HFFc6 (cell line): ENCODE results near the gene CDKN1C. TPM values are rescaled to one million over a fixed set of nuclear protein-coding genes. Genes with fewer than 3 reads are reported as not detected.
A peak's percentile ranks its signal among the peaks of the same experiment; 100 is the strongest.
"Not testable (repeated sequence)": the region's sequence is repeated elsewhere in the genome, so short reads cannot be mapped to it uniquely, and the experiment has no call there.

Source experiments
- DNase-seq: peaks from one replicate; pipeline ENCODE4 v3.0.0-alpha.2; 2018
- H3K27ac Mint-ChIP-seq: 2 replicates; pipeline ENCODE4 v1.8.0; 2020; ENCODE audit warnings: mild to moderate bottlenecking, mixed read lengths
- H3K27me3 Mint-ChIP-seq: 2 replicates; pipeline ENCODE4 v1.8.0; 2021; ENCODE audit warnings: mild to moderate bottlenecking, moderate library complexity, mixed read lengths; ENCODE audit not compliant: insufficient read depth
- H3K36me3 Mint-ChIP-seq: 2 replicates; pipeline ENCODE4 v1.8.0; 2021; ENCODE audit warnings: low read depth, mixed read lengths
- H3K4me1 Mint-ChIP-seq: 2 replicates; pipeline ENCODE4 v1.8.0; 2020; ENCODE audit warnings: low read depth, mixed read lengths
- H3K4me3 Mint-ChIP-seq: 2 replicates; pipeline ENCODE4 v1.8.0; 2020; ENCODE audit warnings: mild to moderate bottlenecking, moderate library complexity, mixed read lengths
- H3K9me3 Mint-ChIP-seq: 2 replicates; pipeline ENCODE4 v1.8.0; 2020; ENCODE audit warnings: mild to moderate bottlenecking, mixed read lengths
- total RNA-seq, 6 experiments: library from RNA; stranded (reverse); fragmentation: NEBNext Ultra II Directional; extraction: Animal tissue kit (Norgen Biotek cat#: 25700); gene quantifications; 2 replicates in 1 of 6; 3 replicates in 5 of 6; pipeline ENCODE4 v1.2.3, GENCODE V29; 2021
- TF ChIP-seq, protein P1 (sequence below): fragments of 200-600 bp; sonication (generic); IDR thresholded peaks from 2 replicates; pipeline ENCODE4 v1.5.0; 2021; ENCODE audit warnings: antibody characterized with exemption, mild to moderate bottlenecking

Gene CDKN1C
- total RNA-seq, 6 experiments from 2014 or later, result 0.17 to 0.24 TPM; not detected in 4

GRCh38 chr11:2909133-2909902 lies 23.7 kb upstream of the CDKN1C start:
- H3K27me3 Mint-ChIP-seq, result no peaks in the 10 kb centered on the region; the same call in none of the 2 replicates
- H3K36me3 Mint-ChIP-seq, result peaks cover 29% of the 10 kb centered on the region
- no peak overlapping the region for H3K27ac Mint-ChIP-seq
- TF ChIP-seq, protein P1, sequence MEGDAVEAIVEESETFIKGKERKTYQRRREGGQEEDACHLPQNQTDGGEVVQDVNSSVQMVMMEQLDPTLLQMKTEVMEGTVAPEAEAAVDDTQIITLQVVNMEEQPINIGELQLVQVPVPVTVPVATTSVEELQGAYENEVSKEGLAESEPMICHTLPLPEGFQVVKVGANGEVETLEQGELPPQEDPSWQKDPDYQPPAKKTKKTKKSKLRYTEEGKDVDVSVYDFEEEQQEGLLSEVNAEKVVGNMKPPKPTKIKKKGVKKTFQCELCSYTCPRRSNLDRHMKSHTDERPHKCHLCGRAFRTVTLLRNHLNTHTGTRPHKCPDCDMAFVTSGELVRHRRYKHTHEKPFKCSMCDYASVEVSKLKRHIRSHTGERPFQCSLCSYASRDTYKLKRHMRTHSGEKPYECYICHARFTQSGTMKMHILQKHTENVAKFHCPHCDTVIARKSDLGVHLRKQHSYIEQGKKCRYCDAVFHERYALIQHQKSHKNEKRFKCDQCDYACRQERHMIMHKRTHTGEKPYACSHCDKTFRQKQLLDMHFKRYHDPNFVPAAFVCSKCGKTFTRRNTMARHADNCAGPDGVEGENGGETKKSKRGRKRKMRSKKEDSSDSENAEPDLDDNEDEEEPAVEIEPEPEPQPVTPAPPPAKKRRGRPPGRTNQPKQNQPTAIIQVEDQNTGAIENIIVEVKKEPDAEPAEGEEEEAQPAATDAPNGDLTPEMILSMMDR, result no peak
- no peak overlapping the region for H3K4me3 Mint-ChIP-seq
- peaks cover 14% of the 10 kb centered on the region for H3K4me1 Mint-ChIP-seq
- no peak for DNase-seq
- H3K9me3 Mint-ChIP-seq, result peaks cover 11% of the 10 kb centered on the region; the same call in 1 of the 2 replicates

DNA sequence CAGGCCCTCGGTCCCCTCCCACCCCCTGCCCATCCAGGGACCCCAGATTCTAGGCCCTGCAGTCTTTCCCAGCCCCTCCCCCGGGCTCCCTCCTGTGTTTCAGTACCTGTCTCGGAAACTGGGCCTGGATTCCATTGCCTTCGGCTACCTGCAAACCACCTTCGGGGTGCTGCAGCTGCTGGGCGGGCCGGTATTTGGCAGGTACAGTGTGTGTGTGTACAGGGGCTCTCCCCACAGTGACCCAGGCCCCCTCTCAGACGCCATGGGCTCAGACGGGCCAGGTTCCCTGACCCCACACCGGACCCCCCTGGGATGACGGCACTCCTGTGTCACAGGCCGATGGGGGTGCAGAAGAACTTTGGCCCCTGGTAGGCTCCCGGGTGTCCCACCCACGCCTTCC lies 22.6 kb upstream of the CDKN1C start:
- Mint-ChIP-seq H3K27ac (no peak overlapping the region), H3K4me3 (no peak overlapping the region)
- TF ChIP-seq, protein P1, result no peak

DNA sequence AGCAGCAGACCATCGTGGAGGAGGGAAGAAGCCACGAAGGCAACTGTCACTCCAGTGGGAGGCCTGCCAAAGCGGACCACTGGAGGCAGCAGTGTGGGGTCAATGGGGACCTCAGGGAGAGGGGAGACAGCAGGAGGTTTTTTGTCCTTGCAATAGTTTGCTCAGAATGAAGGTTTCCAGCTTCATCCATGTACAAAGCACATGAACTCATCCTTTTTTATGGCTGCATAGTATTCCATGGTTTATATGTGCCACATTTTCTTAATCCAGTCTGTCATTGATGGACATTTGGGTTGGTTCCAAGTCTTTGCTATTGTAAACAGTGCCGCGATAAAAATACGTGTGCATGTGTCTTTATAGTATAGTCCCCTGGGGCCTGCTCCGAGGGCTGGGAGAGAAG lies 19.7 kb upstream of the CDKN1C start:
- not testable (repeated sequence) for H3K27ac Mint-ChIP-seq, H3K4me3 Mint-ChIP-seq, DNase-seq, H3K27me3 Mint-ChIP-seq
- Mint-ChIP-seq H3K4me1 (peaks cover 13% of the 10 kb centered on the region), H3K9me3 (peaks cover 11% of the 10 kb centered on the region; the same call in 1 of the 2 replicates), H3K36me3 (peaks cover 30% of the 10 kb centered on the region)

More for the DNA sequence above, 22.6 kb upstream of the CDKN1C start:
- peaks cover 17% of the 10 kb centered on the region for H3K4me1 Mint-ChIP-seq
- H3K27me3 Mint-ChIP-seq, result no peaks in the 10 kb centered on the region; the same call in 1 of the 2 replicates
- H3K36me3 Mint-ChIP-seq, result peaks cover 30% of the 10 kb centered on the region
- H3K9me3 Mint-ChIP-seq, result peaks cover 11% of the 10 kb centered on the region; the same call in 1 of the 2 replicates
- DNase-seq, result no peak

DNA sequence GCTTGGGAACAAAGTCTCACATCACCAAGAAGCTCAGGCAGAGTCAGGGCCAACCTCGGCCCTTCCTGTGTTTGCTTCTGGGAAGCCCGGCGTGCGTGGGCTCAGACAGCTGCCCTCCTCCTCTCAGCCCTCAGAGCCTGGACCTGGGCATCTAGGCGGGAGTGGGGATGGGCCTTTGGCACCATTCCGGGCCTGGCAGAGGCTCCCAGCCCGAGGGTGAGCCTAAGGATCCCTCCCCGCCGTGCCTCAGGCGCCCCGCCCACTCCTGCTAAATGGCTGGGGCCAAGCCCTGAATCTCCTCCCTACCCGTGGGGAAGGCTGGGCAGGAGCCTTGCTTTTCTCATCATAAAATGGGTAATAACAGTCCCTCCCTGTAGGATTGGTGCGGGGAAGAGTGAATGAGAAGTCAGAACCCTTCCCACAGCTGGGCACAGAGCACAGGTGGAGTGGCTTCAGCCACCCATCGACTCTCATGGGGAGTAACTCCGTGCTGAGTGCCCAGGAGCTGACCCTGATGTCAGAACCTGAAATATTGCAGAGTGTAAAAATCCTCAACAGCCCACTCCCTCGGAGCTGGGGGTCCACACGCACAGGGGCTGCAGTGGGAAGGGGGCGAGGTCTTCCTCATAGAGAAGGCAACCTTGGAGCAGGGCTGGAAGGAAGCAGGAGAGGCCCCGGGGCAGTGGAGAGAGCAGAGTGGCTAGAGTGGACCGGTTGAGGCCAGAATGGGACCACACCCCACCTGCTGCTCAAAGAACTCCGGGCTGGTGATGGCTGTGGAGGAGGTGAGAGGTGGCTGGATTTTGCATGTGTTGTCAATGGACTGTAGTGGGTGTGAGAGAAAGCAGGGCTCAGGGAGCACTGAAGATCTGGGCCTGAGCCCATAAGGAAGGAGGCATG lies 18.8 kb upstream of the CDKN1C start:
- Mint-ChIP-seq H3K27me3 (no peaks in the 10 kb centered on the region; the same call in 1 of the 2 replicates), H3K27ac (no peak overlapping the region), H3K36me3 (peaks cover 30% of the 10 kb centered on the region), H3K4me3 (no peak overlapping the region; the same call in 1 of the 2 replicates), H3K9me3 (peaks cover 11% of the 10 kb centered on the region; the same call in 1 of the 2 replicates), H3K4me1 (peaks cover 18% of the 10 kb centered on the region)
- TF ChIP-seq, protein P1, result no peak
- no peak for DNase-seq

DNA sequence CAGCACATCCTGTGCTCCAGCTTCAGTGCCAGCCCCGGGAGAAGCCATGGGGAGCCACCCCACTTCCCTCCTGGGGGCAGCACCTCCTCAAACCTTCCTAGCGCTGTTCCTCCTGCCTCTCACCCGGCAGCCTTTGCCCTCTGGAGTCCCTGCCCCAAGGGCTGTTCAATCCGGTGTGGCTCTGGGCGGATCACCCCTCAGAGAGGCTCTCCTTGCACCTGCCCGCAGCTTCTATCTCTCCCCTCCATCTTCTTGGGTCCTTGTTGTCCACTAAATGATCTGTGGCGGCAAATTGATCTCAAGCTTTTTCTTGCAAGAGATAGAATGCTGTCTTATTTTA lies 18.1 kb upstream of the CDKN1C start:
- peaks cover 26% of the 10 kb centered on the region for H3K4me1 Mint-ChIP-seq

More for the DNA sequence above, 18.1 kb upstream of the CDKN1C start:
- peaks cover 11% of the 10 kb centered on the region; the same call in 1 of the 2 replicates for H3K9me3 Mint-ChIP-seq
- peaks cover 30% of the 10 kb centered on the region for H3K36me3 Mint-ChIP-seq
- H3K27ac Mint-ChIP-seq, result no peak overlapping the region
- TF ChIP-seq, protein P1, result no peak
- DNase-seq, result no peak
- peak overlapping the region; percentile 63 for H3K4me3 Mint-ChIP-seq
- H3K27me3 Mint-ChIP-seq, result no peaks in the 10 kb centered on the region; the same call in 1 of the 2 replicates
